EH (cell line): ENCODE results near the gene UGT1A10.
A peak's percentile ranks its signal among the peaks of the same experiment; 100 is the strongest.

Source experiments
- DNase-seq: peaks from one replicate; pipeline ENCODE4 v3.0.0-alpha.2; 2015; ENCODE audit warnings: low read depth

The UGT1A10 gene

GRCh38 chr2:233773854-233774253 is 137.6 kb downstream of the UGT1A10 start:
- no peak for DNase-seq

GRCh38 chr2:233775414-233775813 is 139.2 kb downstream of the UGT1A10 start:
- no peak for DNase-seq

DNA sequence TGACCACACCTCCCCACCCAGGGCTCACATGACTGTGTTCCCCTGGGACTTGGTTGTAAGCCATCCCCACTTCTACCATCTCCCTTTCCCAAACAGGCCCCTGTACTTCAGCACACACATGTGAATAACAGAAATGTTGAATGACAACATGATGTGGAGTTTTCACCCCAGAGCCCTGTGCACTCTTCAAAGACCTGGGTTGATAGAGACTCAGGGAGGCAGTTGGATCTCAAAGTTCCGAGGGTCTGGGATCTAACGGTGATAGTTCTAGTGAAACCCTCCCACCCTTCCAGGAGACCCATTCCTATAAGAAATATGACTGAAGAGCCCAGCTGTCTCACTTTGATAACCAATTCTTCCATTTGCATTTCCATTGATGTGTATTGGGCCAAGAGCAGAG is 141.8 kb downstream of the UGT1A10 start, which contains the start of gene MROH2A:
Gene MROH2A, plus strand, starts transcription at position 301 of the 400 bp plus-strand sequence. CDS start 1,029 bp downstream, outside the sequence.
- no peak for DNase-seq

GRCh38 chr2:233779722-233780121 is 143.5 kb downstream of the UGT1A10 start:
- no peak for DNase-seq

GRCh38 chr2:233780771-233781170 is 144.5 kb downstream of the UGT1A10 start:
- peak; percentile 5 for DNase-seq

DNA sequence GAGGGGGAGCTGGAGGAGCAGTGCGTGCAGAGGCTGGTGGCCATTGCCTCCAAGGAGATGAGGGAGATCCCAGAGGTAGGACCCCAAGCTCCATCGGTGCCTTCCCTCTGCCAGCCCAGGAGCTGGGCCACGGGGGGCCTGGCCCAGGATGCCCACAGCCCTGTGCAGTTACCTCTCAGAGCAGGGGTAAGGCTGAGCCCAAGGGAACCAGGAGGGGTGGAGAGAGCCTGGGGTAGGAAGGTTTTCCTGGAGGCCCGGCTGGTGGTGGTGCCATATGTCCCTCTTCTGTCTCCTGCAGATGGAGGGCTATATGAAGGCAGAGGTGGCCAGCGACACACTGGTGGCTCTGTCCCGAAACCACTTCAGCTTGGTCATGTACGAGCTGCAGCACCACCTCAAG is 153.3 kb downstream of the UGT1A10 start:
- no peak for DNase-seq

DNA sequence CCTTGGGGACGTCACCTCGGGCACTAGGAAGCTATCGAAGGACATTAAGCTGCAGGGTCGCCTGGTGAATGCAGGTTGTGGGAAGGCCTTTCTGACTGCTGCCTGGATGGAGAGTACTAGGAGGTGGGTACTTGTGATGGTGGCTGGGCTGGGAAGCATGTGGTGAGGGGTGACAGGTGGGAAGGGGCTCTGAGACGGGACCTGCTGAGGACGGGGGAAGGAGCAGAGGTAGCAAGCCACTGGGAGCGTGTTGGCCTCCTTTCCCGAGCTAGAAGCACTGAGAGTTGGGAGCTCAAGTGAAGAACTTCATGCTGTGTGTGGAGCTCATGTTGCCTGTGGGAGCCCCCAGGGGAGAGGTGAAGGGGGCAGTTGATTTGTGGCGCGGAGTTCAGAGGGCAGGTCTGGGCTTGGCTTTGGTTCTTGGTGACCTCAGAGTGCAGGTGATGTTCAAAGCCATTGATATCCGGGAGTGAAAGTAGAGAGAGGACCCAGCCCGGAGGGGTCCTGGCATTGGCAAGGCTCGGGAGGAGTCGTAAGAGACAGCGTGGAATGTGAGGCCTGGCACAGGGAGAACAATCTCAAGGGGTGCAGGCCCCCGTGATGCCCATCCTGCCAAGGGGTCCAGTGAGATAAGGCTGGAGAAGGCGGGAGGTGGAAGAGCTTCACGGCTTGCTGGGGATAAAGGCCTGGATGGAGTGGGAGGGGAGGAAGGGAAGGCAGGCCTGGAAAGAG is 155.1 kb downstream of the UGT1A10 start:
- no peak for DNase-seq

DNA sequence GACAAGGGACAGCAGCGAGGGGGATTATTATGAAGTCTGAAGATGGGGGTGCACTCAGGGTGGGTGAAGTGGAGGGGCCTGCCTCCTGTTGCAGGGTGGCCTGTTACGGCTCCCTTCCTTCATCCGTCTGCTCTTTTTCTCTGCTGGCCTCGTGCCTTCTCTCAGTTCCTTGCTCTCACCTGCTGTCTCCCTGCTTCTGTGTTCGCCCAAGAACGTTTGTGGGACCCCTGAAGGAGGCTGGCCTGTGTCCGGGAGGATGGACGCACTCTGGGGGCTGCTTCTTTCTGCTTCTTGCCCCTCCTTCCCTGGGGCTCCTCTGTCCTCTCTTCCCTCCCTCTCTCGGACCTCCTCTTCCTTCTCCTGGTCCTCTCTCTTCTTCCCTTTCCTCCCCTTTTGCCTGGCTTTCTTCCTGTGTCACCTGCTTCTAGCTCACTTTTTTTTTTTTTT is 155.7 kb downstream of the UGT1A10 start:
- DNase-seq, result no peak

DNA sequence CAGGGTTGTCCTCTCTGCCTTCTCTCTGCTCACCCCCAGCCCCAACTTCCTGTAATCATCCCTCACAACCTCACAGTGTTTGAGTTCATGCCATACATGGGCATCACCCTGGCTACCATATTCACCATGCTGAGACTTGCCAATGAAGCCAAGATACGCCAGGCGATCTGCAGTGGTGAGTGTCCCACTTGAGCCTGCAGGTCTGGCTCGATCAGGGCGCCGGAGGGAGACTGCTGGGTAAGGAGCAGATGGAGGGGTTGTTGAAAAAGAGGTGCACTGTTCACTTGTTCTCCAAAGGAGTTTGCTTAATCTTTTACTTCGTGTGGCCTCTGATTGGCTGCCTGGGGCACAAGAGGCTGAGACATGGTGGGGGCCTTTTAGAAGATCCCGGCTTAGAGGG is 156.5 kb downstream of the UGT1A10 start:
- DNase-seq, result no peak

GRCh38 chr2:233793465-233794127 is 157.3 kb downstream of the UGT1A10 start:
- DNase-seq, result no peak

- DNase-seq, result no peak
Observed at GRCh38 chr2:233794128-233794658, 157.9 kb downstream of the UGT1A10 start.

DNA sequence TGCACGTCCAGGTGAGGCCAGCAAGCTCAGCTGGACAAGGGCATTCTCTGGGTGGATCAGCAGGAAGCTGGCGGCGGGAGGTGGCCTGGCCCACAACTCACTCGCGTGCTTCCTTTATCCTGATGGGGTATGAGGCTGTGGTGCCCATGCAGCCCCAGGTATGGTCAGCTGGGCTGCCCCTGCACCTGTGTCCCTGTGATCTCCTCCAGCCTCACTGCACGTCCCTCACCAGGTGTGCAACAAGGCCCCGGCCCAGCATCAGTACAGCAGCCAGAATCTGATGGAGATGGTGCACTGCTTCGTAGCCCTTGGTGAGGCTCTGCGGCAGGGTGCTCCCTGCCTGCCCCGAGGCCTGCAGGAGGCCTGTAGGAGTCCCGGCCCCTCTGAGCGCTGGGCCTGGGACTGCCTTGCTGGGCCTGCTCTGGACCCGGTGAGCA is 159.5 kb downstream of the UGT1A10 start:
- DNase-seq, result no peak

GRCh38 chr2:233796254-233796653 is 160.0 kb downstream of the UGT1A10 start:
- no peak for DNase-seq

GRCh38 chr2:233798335-233799086 is 162.3 kb downstream of the UGT1A10 start:
- DNase-seq, result no peak

DNA sequence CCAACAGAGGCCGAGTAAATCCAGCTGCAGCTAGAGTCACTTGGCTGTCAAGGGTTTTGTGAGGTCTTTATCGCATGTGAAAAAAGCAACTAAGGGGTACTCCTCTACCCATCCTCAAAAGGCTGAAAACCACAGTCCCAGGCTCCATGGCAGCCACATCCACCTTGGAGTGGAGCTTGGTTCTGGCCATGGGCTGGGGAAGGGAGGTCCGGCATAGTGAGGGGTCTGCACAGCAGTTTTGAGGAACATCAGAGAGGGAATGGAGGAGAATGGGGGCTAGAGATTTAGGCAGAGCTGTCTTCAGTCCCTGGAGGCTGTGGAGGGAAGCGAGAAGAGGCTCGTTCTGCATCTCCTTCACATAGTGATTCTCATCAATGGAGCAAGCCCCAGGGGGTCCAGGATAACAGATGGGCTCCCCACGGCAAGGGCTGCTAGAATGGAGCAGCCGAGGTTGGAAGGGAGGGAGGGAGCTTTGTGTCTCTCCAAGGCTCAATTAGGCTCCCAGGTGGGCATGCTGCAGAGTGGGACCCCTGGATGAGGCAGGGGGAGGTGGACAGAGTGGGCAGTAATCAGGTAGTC is 162.9 kb downstream of the UGT1A10 start:
- no peak for DNase-seq

- no peak for DNase-seq
Observed at GRCh38 chr2:233799716-233800115, 163.5 kb downstream of the UGT1A10 start.

- no peak for DNase-seq
Observed at GRCh38 chr2:233800208-233800607, 164.0 kb downstream of the UGT1A10 start.

DNA sequence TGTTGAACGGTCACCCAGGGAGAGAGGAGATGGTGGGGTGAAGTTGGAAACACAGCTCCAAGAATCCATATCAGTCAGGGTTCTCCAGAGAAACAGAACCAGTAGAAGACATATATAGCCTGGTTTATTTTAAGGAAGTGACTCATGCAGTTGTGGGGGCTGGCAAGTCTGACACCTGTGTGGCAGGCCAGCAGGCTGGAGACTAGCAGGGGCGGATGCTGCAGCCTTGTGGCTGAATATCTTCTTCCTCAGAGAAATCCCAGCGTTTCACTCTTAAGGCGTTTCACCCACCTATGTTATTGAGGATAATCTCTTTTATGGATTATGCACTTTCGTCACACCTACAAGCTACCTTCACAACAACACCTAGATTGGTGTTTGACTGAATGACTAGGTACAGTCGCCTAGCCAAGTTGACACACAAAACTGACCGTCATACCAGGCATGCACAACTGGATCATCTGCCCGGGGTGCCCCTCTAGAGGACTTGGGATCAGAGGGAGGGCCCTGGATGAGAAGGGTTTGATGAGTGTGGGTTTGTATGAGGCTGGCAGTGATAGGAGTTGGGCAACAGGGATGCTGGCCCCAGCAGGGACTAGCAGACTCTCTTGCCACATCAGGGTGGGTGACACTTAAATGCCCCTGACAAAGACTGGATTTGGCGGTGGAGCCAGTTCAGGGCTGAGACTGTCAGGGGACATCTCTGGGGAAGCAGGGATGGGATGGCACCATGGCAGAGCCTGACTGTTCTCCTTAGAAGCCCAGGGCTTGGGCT is 165.3 kb downstream of the UGT1A10 start:
- DNase-seq, result peak; percentile 29

GRCh38 chr2:233802132-233802815 is 166.0 kb downstream of the UGT1A10 start:
- DNase-seq, result no peak

DNA sequence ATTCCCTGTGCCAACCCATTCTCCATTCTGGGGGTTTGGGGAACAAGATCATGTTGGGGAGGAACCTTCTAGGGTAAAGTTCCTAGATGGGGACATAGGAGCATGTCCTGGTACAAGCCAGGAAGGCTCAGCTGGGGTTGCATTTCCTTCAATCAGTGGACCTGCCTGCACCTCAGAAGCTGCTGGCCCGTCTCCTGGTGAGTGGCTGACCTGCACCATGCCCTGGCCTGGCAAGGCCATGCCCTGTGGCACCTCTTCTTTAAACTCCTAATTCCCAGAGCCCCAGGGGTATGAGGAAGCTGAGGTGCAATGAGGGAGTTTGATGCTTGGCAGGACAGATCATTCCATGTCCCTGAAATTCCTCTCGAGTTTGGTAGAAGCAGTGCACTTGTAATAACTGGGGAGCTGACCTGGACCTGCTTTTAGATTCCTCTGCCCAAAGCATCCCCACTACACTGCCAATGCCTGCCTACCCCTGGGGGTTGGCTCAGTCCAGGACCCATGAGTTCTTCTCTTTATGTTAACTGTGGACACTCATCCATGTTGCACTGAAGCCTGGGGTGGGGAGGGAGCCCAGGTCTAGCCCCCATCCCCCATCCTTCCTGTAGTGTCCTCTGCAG is 167.2 kb downstream of the UGT1A10 start:
- no peak for DNase-seq
